ENCODE results near the gene ELAC1.

ELAC1 gene

GRCh38 chr18:51021226-51021965, 53.6 kb downstream of the ELAC1 start:
- no peak for DNase-seq

- no peak for DNase-seq
Measured at GRCh38 chr18:51025512-51025911, 57.7 kb downstream of the ELAC1 start.

GRCh38 chr18:51028201-51028805, 60.5 kb downstream of the ELAC1 start:
- no peak for DNase-seq

DNA sequence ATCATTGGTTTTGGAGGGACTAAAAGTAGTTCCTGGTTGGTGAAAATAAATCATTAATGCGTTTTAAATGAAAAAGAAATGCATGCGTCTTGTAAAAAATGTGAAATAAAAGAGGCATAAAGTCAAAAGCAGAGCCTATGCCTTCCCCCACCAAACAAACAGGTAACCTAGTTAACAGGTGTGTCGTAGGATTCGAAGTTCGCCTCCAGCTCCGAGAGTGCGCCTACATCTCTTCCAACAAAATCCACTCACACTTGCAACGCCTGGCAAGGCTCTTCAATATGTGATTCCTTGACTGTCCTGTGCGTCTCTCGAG, 61.5 kb downstream of the ELAC1 start:
- no peak for DNase-seq

DNA sequence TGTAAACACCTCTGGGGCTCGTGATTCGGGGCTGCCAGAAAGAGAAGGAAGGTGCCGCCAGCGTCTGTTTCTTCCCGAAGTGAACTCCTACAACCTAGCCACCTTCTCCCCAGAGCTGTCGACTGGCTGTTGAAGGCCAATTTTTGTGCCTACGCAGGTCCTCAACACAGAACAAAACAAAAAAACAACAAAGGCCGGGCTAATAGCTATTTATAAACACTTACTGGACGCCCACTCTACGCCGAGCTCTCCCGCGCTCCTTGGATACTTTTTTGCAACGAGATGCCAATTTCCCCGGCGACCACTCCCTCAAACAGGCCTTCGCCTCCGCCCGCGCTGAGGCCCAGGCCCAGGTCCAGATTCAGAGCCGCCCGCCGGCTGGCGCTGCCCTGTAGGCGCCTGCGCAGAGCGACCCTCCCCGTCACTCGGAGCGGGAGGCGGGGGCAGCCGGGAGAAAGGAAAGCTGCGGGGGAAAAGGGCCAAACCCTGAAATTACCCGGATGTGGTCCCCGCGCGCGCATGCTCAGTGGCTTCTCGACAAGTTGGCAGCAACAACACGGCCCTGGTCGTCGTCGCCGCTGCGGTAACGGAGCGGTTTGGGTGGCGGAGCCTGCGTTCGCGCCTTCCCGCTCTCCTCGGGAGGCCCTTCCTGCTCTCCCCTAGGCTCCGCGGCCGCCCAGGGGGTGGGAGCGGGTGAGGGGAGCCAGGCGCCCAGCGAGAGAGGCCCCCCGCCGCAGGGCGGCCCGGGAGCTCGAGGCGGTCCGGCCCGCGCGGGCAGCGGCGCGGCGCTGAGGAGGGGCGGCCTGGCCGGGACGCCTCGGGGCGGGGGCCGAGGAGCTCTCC, 62.1 kb downstream of the ELAC1 start, which contains the start of gene SMAD4:
Gene SMAD4 (plus strand): TSS at position 520 of the 843 bp plus-strand sequence. CDS start 16,834 bp downstream, outside the sequence.
- peak; percentile 89 to 98 (median 96) for DNase-seq

- DNase-seq: peak; percentile 53 to 84 (median 68)
Measured at GRCh38 chr18:51030537-51031258, 62.9 kb downstream of the ELAC1 start.

DNA sequence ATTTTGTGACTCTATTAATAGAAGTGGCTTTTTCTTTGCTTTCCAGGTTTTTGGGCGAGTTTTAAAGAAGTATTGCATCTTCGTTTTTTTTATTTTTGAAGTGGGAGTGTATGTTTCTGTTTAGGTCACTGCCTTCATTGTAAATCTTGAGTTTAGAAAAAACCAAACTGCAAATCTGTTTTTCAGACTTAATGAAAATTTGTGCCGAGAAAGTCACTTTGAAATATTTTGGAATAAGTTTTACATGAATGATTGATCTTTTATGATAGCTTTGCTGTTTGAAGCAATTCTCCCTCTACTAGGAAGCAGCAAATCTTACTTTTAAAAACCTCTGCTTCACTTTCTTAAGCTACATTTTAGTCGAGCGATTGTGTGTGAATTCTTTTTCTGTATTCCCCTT, 64.4 kb downstream of the ELAC1 start:
- no peak for DNase-seq

GRCh38 chr18:51037230-51037629, 69.4 kb downstream of the ELAC1 start:
- no peak for DNase-seq

Measured in stimulated activated naive CD4-positive, alpha-beta T cell (primary cell).